ENCODE data around the gene TRAPPC3.
"Not testable (repeated sequence)": the region's sequence is repeated elsewhere in the genome, so short reads cannot be mapped to it uniquely, and the experiment has no call there.

TRAPPC3 gene

GRCh38 chr1:36166938-36167905 lies 17.9 kb upstream of the TRAPPC3 start:
- DNase-seq (ENCODE audit: low read depth in 4 of 4, low spot score in 1 of 4): no peak

DNA sequence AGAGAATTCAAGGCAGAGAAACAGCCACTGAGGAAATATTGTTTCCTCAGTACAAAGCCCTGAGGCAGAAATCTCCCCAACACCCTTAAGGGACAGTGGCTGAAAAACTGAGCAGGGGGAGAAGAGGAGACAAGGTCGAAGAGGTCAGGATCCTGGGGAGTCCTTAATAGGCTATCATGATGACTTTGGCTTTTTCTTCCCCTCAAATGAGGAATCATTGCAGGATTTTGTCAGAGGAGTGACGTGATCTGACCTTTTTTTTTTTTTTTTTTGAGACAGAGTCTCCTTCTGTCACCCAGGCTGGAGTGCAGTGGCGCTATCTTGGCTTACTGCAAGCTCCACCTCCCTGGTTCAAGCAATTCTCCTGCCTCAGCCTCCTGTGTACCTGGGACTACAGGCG lies 16.9 kb upstream of the TRAPPC3 start:
- DNase-seq (ENCODE audit: low read depth in 4 of 4, low spot score in 1 of 4): no peak

GRCh38 chr1:36165145-36165544 lies 15.9 kb upstream of the TRAPPC3 start:
- DNase-seq (ENCODE audit: low read depth in 4 of 4, low spot score in 1 of 4): no peak

- no peak for DNase-seq (ENCODE audit: low read depth in 4 of 4, low spot score in 1 of 4)
These were observed 15.1 kb upstream of the TRAPPC3 start for GRCh38 chr1:36164361-36164760.

DNA sequence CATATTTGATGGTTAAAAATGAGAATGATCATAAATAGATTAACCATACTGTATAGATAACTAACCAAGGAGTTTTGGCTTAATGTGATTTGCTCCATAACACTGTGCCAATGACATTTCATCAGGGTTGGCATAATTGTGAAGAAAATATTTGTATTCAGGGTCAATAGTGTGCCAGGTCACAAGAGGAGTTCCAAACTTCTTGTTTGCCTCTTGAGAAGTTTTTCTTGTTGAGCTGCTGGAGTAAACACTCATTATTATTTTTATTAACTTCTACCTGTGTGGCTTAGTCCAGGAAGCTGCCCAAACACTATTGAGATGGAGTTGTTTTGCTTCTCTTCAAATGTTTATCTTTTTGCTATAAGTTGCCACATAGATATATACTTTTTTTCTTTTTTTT lies 14.1 kb upstream of the TRAPPC3 start:
- no peak for DNase-seq (ENCODE audit: low read depth in 4 of 4, low spot score in 1 of 4)

DNA sequence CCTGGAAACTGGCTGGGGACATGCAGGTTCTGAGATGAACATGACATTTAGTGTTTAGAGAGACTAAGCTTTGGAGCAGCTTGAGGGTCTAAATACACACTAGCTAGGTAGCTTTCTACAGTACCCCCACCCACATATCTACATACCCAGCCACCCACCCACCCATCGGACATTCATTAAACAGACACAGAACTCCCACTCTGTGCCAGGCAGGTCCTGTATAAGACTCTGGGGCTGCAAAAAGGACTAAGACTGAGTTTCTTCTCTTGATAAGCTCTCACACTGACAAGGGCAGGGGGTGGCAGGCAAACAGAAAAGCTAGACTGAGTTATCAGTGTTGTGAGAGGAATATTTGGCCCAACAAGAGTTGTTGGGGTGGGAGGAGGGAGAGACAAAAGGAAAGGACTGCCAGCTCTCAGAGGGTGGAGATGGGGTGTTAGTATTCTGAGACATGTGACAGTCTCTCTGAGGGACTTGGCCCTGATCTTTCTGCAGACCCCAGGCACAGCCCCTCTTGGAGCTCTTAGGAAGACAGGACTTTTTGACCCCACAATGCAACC lies 13.5 kb upstream of the TRAPPC3 start:
- no peak for DNase-seq (ENCODE audit: low read depth in 4 of 4, low spot score in 1 of 4)

- peak in 1 of 4 experiments; percentile 28 for DNase-seq (ENCODE audit: low read depth in 4 of 4, low spot score in 1 of 4)
These were observed 12.6 kb upstream of the TRAPPC3 start for GRCh38 chr1:36161641-36162531.

- DNase-seq (ENCODE audit: low read depth in 4 of 4, low spot score in 1 of 4): peak in 1 of 4 experiments; percentile 68
These were observed 11.7 kb upstream of the TRAPPC3 start for GRCh38 chr1:36160949-36161485.

GRCh38 chr1:36160388-36160948 lies 11.2 kb upstream of the TRAPPC3 start:
- no peak for DNase-seq (ENCODE audit: low read depth in 4 of 4, low spot score in 1 of 4)

GRCh38 chr1:36159614-36160387 lies 10.5 kb upstream of the TRAPPC3 start:
- no peak for DNase-seq (ENCODE audit: low read depth in 4 of 4, low spot score in 1 of 4)

DNA sequence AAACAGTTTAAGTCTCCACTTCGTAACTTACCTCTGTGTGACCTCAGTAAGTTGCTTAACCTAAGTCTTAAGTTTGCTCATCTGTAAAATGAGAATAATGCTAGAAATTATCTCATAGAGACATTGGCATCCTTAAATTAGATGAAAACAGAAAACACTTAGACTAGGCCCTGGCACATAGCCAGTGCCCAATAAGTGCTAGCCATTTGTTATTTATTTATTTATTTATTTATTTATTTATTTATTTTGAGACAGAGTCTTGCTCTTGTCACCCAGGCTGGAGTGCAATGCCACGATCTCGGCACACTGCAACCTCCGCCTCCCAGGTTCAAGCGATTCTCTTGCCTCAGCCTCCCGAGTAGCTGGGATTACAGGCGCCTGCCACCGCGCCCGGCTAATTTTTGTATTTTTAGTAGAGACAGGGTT lies 9.6 kb upstream of the TRAPPC3 start:
- DNase-seq (ENCODE audit: low read depth in 4 of 4, low spot score in 1 of 4): not testable (repeated sequence)

DNA sequence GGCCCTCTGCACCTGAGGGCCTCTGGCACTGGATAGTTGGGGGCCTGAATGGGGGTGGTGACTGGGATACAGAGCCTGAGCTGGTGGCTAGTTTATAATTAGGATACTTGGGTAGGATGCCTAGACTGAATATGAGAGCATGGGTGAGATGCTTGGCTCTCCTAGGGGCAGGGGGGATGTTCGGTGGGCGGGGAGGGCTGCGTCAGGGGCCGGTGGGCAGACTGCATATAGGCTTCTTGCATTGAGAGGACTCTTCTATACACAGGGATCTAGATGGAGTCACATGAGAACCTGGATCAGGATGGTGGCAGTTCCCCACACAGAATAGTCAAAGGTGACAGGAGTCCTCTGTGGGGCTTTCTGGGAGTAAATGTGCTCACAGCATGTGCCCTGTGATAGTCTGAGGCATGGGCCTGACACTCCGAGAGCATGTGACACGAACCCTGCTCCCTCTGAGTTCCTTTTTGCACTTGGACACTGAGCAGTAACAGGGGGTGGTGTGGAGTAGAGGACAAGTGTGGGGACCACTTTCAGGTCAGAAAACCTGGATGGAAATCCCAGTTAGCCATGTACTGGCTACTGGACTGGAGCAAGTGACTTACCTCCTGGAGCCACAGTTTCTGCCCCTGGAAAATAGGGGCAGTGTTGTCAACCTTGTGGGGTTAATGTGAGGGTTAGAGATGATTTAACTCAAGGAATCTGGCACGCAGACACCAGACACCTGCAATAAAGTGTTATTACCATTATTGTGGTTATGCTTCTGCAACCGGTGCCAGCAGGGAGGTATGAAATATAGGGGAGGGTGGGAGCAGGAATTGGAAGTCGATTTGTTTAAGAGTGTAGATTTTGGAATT lies 8.9 kb upstream of the TRAPPC3 start:
- DNase-seq (ENCODE audit: low read depth in 4 of 4, low spot score in 1 of 4): no peak

DNA sequence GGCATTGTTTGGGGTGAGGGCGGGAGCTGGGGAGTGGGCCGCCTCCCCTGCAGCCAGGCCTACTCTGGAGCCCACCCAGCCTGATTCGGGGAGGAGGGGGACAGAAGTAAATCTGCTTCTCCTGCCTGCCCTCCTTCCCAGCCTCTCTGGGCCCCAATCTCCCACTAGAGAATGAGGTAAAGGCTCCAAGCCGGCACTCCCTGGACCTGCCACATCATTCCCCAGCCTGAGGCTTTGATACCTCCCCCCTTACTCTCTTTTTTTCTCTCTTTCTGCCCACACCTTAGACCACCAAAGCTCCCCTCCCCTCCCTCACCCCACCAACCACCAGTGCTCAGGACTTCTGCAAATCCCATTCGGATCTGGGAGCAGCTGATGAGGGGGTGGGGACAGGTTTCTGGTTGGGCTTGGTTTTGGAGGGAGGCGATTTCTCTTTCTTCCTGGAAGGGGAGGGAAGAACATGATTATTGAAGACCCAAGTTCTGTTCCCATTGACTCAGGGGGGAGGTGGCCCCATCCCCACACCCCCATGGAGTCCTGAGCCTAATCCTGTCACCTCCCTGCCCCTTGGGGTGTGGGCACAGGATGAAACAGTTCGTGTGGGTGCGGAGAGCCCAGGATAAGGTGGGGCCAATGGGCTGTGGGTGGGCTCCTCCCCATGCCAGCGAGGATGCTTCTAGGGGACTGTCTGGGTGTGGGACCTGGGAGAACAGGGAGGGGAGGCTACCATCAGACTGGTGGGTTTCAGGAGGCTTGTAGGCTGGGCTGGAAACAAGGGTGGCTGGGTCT lies 8.0 kb upstream of the TRAPPC3 start:
- no peak for DNase-seq (ENCODE audit: low read depth in 4 of 4, low spot score in 1 of 4)

- DNase-seq (ENCODE audit: low read depth in 4 of 4, low spot score in 1 of 4): peak in 1 of 4 experiments; percentile 67
These were observed 7.2 kb upstream of the TRAPPC3 start for GRCh38 chr1:36156329-36157114.

GRCh38 chr1:36155408-36156328 lies 6.4 kb upstream of the TRAPPC3 start, which contains the start of gene MAP7D1:
Gene MAP7D1, plus strand, starts transcription at chr1:36156160. Its CDS starts 258 bp downstream, at chr1:36156418.
- peak; percentile 56 to 80 (median 74) for DNase-seq (ENCODE audit: low read depth in 4 of 4, low spot score in 1 of 4)

GRCh38 chr1:36154765-36155407 lies 5.6 kb upstream of the TRAPPC3 start:
- DNase-seq (ENCODE audit: low read depth in 4 of 4, low spot score in 1 of 4): no peak

All from stimulated activated CD4-positive, alpha-beta T cell treated with anti-CD3 and anti-CD28 coated beads, Interleukin-1b, Interleukin-23, amount 100 ng/mL, for 24 hours (primary cell).